ENCODE data around the gene PTPRO. TPM values are rescaled to one million over a fixed set of nuclear protein-coding genes. Genes with fewer than 3 reads are reported as not detected.
"Not testable (repeated sequence)": the region's sequence is repeated elsewhere in the genome, so short reads cannot be mapped to it uniquely, and the experiment has no call there.

Gene PTPRO
- total RNA-seq, 4 donors from 2014 or later, result 0.52 to 5.0 (median 1.0) TPM

DNA sequence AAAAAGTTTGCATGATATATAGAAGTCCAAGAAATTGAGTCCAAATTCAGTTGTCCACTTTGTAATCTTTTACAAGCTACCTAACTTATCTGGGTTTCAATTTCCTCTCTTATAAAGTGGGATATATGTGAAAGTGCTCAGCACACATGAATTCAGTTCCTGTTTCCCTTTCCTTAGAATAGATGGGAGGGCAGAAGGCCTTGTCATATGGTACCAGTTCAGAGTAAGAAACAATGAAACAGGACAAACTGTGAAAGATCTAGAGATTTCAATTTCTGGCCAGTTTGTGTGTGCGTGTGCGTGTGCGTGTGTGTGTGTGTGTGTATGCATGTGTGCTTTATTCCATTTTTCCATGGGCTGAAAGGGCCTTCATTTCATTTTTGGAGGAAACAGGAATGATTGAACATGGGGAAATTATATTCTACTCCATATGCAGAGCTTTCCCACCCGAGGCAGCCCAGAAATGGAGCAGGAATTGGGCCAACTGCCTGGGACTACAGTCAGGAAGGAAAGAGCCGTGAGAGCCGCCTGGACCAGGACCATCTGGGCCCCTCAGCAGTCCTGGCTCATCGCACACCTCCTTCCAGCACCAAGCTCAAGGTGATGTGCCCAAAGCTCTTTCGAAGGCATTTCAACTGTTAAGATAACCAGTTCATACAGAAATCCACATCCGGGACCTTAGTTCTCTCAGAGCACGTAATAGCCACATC, 283.7 kb downstream of the PTPRO start:
- TF ChIP-seq POLR2AphosphoS5 (IDR thresholded peaks at IDR 0.05) (no peak), POLR2A (IDR thresholded peaks at IDR 0.05; ENCODE audit: low read depth) (no peak), EP300 (IDR thresholded peaks at IDR 0.05) (no peak)
- TF ChIP-seq, protein P1, sequence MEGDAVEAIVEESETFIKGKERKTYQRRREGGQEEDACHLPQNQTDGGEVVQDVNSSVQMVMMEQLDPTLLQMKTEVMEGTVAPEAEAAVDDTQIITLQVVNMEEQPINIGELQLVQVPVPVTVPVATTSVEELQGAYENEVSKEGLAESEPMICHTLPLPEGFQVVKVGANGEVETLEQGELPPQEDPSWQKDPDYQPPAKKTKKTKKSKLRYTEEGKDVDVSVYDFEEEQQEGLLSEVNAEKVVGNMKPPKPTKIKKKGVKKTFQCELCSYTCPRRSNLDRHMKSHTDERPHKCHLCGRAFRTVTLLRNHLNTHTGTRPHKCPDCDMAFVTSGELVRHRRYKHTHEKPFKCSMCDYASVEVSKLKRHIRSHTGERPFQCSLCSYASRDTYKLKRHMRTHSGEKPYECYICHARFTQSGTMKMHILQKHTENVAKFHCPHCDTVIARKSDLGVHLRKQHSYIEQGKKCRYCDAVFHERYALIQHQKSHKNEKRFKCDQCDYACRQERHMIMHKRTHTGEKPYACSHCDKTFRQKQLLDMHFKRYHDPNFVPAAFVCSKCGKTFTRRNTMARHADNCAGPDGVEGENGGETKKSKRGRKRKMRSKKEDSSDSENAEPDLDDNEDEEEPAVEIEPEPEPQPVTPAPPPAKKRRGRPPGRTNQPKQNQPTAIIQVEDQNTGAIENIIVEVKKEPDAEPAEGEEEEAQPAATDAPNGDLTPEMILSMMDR (IDR thresholded peaks at IDR 0.05), result no peak
- Histone ChIP-seq H3K27me3 (no peaks in the 10 kb centered on the region), H3K36me3 (no peaks in the 10 kb centered on the region), H3K27ac (replicated peaks in 1 of 4) (no peak overlapping the region), H3K9me3 (no peaks in the 10 kb centered on the region), H3K4me3 (no peak overlapping the region), H3K4me1 (no peaks in the 10 kb centered on the region)
- DNase-seq (ENCODE audit: extremely low spot score), result no peak
- intact Hi-C loops (cut with DNase I), result no loop called here
- 88% methylated on average over 10 of the region's 10 CpGs for WGBS

DNA sequence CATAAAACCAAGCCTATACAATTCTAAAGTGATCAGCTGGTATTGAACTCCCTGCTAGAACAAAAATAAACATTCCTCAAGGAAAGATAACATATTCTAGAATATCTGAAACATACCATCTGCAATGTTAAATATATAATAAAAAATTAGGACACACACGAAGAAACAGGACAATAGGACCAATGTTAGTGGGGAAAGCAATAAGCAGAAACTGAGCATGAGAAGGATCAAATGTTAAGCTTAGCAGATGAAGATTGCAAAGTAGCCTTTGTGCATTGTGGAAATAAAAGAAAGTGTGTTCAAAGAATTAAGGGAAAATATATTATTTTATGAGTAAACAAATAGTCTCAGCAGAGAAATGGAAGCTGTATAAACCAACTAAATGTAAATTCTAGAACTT, 286.1 kb downstream of the PTPRO start:
- Histone ChIP-seq H3K36me3 (no peaks in the 10 kb centered on the region), H3K27me3 (no peaks in the 10 kb centered on the region), H3K9me3 (peaks cover 0 to 7% (median 0%) of the 10 kb centered on the region in 4 donors), H3K4me3 (no peak overlapping the region), H3K27ac (replicated peaks in 1 of 4) (no peak overlapping the region), H3K4me1 (no peaks in the 10 kb centered on the region)
- DNase-seq (ENCODE audit: extremely low spot score), result no peak
- intact Hi-C loops (cut with DNase I), result no loop called here
- TF ChIP-seq, protein P1 (IDR thresholded peaks at IDR 0.05), result no peak
- no peak for TF ChIP-seq EP300 (IDR thresholded peaks at IDR 0.05)
- no peak for TF ChIP-seq POLR2A (IDR thresholded peaks at IDR 0.05; ENCODE audit: low read depth)
- TF ChIP-seq POLR2AphosphoS5 (IDR thresholded peaks at IDR 0.05), result no peak
- 69% methylated on average over 1 of the region's 1 CpG for WGBS

DNA sequence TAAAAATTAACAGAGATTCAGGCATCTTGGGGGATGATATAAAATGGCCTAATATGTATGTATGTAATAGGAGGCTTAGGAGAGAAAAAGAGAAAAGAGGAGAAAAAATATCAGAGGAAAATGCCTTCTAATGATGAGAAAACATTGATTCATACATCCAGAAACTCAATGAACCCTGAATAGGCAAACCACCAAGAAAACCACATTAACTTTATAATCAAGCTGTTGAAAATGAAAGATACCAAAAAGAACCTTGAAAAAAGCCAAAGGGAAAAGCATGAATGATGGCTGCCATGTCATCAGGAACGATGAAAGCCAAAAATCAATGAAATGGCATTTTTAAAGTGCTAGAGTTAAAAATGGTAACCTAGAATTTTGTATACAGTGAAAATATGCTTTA, 286.6 kb downstream of the PTPRO start:
- no peaks in the 10 kb centered on the region for H3K4me1 ChIP-seq
- intact Hi-C loops (cut with DNase I), result no loop called here
- no peaks in the 10 kb centered on the region for H3K36me3 ChIP-seq
- WGBS, result 91% methylated on average over 1 of the region's 1 CpG
- no peaks in the 10 kb centered on the region for H3K27me3 ChIP-seq
- H3K9me3 ChIP-seq, result peaks cover 0 to 12% (median 0%) of the 10 kb centered on the region in 4 donors
- H3K27ac ChIP-seq (replicated peaks in 1 of 4), result no peak overlapping the region
- no peak overlapping the region for H3K4me3 ChIP-seq
- TF ChIP-seq POLR2A (IDR thresholded peaks at IDR 0.05; ENCODE audit: low read depth) (no peak), POLR2AphosphoS5 (IDR thresholded peaks at IDR 0.05) (no peak), EP300 (IDR thresholded peaks at IDR 0.05) (no peak)
- TF ChIP-seq, protein P1 (IDR thresholded peaks at IDR 0.05), result no peak
- DNase-seq (ENCODE audit: extremely low spot score), result no peak

DNA sequence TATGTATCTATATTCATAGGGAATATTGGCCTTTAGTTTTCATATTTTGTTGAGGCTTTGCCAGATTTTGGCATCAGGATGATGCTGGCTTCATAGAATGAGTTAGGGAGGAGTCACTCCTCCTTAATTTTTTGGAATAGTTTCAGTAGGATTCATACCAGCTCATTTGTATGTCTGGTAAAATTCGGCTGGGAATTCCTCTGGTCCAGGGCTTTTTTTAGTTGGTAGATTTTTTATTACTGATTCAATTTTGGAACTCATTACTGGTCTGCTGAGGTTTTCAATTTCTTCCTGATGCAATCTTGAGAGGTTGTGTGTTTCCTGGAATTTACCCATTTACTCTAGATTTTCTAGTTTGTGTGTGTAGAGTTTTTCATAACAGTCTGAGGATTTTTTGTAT, 291.7 kb downstream of the PTPRO start:
- TF ChIP-seq POLR2AphosphoS5 (IDR thresholded peaks at IDR 0.05) (no peak), POLR2A (IDR thresholded peaks at IDR 0.05; ENCODE audit: low read depth) (no peak), EP300 (IDR thresholded peaks at IDR 0.05) (no peak)
- TF ChIP-seq, protein P1 (IDR thresholded peaks at IDR 0.05), result no peak
- 60% methylated on average over 1 of the region's 1 CpG for WGBS

DNA sequence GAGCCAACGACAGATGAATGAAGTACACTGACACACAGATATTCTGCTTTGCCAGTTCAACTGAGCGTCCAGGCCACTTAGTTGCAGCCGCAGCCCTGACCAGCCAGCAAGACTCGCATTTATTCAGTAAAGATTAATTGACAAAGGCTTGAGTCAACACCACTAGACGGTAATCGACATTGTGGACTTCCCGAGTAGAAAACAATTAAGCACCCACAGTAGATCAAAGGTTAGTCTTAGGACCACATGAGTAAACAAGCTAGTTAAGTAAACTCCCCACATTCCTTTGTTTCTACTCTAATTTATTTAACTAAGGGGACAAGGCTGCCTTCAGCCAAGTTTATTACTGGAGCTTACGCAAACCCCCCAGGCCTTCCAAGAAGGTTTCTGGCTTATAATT, 294.2 kb downstream of the PTPRO start:
- intact Hi-C loops (cut with DNase I); H3K27ac ChIP-seq (replicated peaks in 1 of 4); H3K4me3 ChIP-seq; H3K27me3 ChIP-seq; DNase-seq (ENCODE audit: extremely low spot score); H3K4me1 ChIP-seq: not testable (repeated sequence)
- 94% methylated on average over 8 of the region's 8 CpGs for WGBS
- Histone ChIP-seq H3K36me3 (peaks cover 0 to 21% (median 5%) of the 10 kb centered on the region in 4 donors), H3K9me3 (peaks cover 0 to 12% (median 0%) of the 10 kb centered on the region in 4 donors)

More for the DNA sequence above, 291.7 kb downstream of the PTPRO start:
- intact Hi-C loops (cut with DNase I), result no loop called here
- Histone ChIP-seq H3K4me1 (no peaks in the 10 kb centered on the region), H3K36me3 (peaks cover 0 to 5% (median 4%) of the 10 kb centered on the region in 4 donors), H3K27me3 (no peaks in the 10 kb centered on the region), H3K4me3 (no peak overlapping the region), H3K27ac (replicated peaks in 1 of 4) (no peak overlapping the region), H3K9me3 (peaks cover 0 to 12% (median 0%) of the 10 kb centered on the region in 4 donors)
- no peak for DNase-seq (ENCODE audit: extremely low spot score)

Measured in esophagus muscularis mucosa (tissue), 4 donors.